Esophagus squamous epithelium (tissue), 4 donors: ENCODE data around the gene HSPA12A.

Experiments
- POLR2A ChIP-seq, 4 donors: fragments of 450-650 bp; IDR thresholded peaks; one replicate each; pipeline ENCODE4 v1.6.1; 2017; ENCODE audit warnings: antibody characterized with exemption in 4 of 4, mild to moderate bottlenecking in 4 of 4, moderate library complexity in 3 of 4
- TF ChIP-seq, protein P1 (sequence below), 6 experiments: fragments of 450-650 bp in 4 of 6; fragments of 200-600 bp in 2 of 6; sonication (generic) in 2 of 6; IDR thresholded peaks; one replicate each; pipeline ENCODE4 v1.5.1; 2016 to 2019; ENCODE audit warnings: antibody characterized with exemption in 6 of 6, mild to moderate bottlenecking in 4 of 6, moderate library complexity in 4 of 6

GRCh38 chr10:116742367-116743265, at the start of gene HSPA12A:
- TF ChIP-seq POLR2A (IDR thresholded peaks at IDR 0.05), result peak in 2 of 4 donors; percentile 66 to 77
- TF ChIP-seq, protein P1, sequence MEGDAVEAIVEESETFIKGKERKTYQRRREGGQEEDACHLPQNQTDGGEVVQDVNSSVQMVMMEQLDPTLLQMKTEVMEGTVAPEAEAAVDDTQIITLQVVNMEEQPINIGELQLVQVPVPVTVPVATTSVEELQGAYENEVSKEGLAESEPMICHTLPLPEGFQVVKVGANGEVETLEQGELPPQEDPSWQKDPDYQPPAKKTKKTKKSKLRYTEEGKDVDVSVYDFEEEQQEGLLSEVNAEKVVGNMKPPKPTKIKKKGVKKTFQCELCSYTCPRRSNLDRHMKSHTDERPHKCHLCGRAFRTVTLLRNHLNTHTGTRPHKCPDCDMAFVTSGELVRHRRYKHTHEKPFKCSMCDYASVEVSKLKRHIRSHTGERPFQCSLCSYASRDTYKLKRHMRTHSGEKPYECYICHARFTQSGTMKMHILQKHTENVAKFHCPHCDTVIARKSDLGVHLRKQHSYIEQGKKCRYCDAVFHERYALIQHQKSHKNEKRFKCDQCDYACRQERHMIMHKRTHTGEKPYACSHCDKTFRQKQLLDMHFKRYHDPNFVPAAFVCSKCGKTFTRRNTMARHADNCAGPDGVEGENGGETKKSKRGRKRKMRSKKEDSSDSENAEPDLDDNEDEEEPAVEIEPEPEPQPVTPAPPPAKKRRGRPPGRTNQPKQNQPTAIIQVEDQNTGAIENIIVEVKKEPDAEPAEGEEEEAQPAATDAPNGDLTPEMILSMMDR (IDR thresholded peaks at IDR 0.05), result no peak
